Measurements from ENCODE around the gene SYT4.
"Not testable (repeated sequence)": the region's sequence is repeated elsewhere in the genome, so short reads cannot be mapped to it uniquely, and the experiment has no call there.

Gene SYT4, protein sequence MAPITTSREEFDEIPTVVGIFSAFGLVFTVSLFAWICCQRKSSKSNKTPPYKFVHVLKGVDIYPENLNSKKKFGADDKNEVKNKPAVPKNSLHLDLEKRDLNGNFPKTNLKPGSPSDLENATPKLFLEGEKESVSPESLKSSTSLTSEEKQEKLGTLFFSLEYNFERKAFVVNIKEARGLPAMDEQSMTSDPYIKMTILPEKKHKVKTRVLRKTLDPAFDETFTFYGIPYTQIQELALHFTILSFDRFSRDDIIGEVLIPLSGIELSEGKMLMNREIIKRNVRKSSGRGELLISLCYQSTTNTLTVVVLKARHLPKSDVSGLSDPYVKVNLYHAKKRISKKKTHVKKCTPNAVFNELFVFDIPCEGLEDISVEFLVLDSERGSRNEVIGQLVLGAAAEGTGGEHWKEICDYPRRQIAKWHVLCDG

DNA sequence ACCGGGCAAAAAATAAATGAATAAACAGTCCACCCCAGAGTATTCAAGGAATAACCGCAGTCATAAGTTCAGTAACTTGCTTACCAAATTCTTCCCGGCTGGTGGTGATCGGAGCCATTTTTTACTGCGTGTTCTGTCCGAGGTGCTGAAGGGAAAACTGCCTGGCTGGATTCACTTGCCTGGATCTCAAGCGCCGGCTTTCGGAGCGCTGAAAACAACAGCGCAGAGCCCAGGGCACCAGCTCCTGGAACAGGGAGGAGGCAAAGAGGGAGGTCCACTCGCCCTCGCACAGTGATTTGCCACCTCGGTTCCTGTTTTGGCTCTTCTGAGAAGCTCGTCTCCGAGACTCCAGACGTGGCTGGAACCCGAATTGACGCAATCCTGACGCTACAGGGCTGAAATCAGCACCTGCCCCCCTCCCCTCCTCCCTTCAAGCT, at the start of gene SYT4:
Gene SYT4, minus strand, starts transcription at position 327 of the 437 bp plus-strand sequence. Its CDS starts 209 bp downstream, at position 118.
- DNase-seq (ENCODE audit: low read depth in 2 of 2) = peak in 1 of 2 experiments; percentile 6

DNA sequence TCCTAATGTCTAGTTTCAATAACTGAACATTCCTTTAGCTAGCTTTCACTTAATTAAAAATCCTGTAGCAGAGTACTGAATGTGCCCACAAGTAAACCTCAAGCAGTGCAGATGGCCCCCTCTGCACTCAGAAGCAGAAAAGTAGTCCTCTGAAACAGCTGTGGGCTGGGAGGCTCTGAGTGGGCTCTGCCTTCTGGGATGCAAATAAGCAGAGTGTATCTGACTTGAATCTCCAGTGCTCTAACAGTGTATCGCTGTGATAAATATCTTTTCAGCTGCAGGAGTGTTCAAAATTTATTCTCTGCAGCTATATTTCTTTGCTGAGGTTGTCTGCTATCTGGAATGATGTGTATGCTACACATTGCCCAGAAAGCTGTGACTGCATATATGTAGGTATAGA, 44.8 kb upstream of the SYT4 start:
- no peak for DNase-seq (ENCODE audit: low read depth in 2 of 2)

DNA sequence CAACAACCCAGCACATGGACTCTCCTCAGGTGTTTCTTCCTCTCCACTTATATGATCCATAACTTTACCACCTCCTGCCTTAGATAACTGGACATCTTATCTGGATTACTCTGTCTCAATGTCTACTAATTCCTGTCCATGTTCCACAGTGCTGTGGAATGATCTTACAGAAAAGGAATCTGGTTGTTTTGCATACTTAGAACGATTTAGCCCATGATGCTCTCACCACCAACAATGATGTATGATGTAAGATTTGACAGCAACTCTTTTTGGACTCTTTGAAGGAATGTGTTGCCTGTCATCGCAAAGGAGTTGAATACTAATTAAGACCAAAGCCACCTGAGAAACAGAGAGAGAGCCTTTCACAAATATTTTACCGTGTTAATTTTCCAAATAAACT, 37.7 kb upstream of the SYT4 start:
- peak in 1 of 2 experiments; percentile 1 for DNase-seq (ENCODE audit: low read depth in 2 of 2)

DNA sequence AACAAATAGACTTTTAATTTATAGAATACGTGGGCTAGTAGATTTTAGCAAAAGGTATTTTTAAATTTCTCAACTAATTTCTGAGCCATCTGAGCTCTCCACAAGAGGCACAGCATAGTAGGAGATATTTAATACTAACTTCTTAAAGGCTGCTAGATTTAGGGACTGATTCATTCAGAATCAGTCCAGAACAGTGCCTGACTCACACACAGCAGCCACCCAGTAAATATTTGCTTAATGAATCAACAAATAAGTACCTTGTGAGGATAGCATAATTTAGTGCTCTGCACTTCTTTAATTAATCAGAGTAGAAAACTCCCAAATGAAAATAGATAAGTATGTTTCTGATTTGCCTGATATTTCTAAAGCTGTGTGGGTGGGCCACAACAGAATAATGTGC, 35.6 kb upstream of the SYT4 start:
- DNase-seq (ENCODE audit: low read depth in 2 of 2) = no peak

DNA sequence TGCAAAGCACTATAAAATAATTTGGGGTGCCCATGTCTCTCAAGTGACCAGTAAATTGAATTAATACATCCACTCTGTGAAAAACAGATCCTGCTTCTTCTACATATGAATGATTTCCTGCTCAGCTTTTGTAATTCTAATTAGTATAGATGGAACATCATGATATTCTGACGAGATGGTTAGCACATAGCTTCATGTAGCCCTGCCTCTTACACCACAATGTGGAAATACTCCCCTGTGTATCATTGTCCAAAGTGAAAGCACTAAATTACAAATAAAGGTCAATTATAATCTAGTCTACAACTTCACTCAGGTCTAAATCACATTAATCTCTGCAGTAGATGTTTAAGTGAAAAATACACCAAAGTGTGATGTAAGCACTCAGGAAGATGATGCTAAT, 32.9 kb upstream of the SYT4 start:
- DNase-seq (ENCODE audit: low read depth in 2 of 2) = no peak

DNA sequence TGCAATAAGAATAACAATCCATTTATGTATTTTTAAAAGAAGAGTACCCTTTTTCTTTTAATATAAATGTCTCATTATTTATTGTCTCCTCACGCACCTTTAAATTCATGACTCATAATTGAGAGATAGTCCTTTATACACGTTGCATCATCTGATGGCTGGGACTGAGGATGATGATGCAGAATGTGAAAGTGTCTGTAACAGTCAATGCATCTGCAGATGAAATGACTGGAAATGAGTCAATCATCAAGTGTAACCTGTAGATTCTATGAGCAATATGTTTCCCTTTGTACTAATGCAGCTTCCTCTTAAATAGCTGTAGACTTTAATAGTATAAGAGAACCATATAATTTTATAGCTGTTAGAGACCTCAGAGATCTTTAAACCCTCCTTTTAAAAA, 26.1 kb upstream of the SYT4 start:
- DNase-seq (ENCODE audit: low read depth in 2 of 2) = no peak

DNA sequence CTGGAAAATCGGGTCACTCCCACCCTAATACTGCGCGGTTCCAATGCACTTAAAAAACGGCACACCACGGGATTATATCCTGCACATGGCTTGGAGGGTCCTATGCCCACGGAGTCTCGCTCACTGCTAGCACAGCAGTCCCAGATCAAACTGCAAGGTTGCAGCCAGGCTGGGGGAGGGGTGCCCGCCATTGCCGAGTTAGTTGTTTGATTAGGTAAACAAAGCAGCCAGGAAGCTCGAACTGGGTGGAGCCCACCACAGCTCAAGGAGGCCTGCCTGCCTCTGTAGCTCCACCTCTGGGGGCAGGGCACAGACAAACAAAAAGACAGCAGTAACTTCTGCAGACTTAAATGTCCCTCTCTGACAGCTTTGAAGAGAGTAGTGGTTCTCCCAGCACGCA, 8.9 kb upstream of the SYT4 start:
- not testable (repeated sequence) for DNase-seq (ENCODE audit: low read depth in 2 of 2)

DNA sequence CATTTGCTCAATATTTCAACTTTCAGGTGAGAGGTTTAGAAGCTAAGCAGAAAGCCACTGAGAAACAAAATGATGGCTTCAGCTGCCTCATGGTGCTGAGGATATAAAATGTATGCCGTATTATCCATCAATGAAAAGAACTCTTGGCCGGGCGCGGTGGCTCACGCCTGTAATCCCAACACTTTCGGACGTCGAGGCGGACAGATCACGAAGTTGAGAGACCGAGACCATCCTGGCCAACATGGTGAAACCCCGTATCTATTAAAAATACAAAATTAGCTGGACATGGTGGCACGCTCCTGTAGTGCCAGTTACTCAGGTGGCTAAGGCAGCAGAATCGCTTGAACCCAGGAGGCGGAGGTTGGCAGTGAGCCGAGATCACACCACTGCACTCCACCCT, 6.0 kb upstream of the SYT4 start:
- no peak for DNase-seq (ENCODE audit: low read depth in 2 of 2)

DNA sequence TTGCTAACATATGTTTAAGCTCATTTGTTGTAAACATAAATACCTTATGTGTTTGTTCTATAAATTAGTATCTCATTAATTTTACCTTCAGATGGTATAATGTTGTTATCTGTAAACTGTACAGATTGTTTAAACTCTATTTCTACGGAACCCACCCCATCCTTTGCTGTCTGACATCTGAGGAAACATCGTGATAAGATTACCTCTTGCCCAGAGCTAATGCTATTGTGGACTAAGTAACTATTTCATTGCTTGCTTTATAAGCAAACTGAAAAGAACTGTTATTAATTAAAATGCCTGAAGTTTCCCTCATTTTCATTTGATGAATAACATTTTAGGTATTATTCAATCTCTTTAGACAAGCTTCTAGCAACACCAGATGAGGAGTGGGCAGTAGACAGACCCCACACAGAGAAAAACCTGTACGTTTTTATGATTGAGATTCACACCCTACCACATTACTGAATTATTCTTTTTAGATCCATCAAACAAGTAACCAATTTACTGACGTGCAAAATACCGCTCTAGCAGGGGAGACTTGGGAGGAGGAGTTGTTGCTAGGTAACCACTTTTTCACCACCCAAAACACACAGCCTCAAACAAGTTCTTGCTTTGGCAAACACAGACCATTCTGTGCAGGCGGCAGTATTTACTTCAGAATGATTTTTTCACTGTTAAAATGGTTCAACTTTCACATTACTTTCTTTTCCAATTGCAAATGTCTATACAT, 1.9 kb upstream of the SYT4 start:
- no peak for DNase-seq (ENCODE audit: low read depth in 2 of 2)

DNA sequence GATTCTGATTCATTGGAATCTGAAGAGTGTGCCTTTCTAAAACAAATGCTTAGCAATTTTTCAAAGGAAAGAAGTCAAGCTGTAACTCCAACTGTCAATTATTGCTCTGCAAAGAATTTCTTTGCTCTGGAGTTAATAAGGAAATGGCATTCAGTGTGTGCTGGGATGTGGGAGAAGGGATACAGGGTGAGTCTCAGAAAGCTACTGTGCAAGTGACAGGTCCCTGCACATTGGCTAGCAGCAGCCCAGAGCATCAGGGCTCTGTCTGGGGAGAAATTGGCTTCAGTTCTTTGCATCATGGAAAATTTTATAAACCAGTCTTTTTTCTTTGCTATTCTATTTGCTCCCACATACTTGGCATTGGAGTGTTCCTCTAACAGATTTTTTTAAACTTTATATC, 1.1 kb upstream of the SYT4 start:
- no peak for DNase-seq (ENCODE audit: low read depth in 2 of 2)

DNA sequence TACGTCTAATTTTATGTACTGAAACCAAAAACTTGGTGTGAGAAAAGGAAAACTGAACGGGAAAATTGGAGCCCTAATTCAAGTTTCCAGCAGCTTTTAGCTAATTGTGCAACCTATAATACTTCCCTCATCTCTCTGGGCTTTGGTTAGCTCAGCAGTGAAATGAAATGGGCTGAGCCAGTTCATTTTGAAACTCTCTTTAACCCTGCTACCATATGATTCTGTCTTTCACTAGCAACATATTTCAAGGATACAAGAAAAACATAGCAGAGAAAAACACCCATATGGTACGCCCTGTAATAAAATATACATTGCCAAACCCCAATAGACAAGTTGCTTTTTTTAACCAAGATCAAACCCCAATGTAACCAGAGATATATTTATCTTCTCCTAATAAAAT, 799 bp downstream of the SYT4 start:
- DNase-seq (ENCODE audit: low read depth in 2 of 2) = no peak

DNA sequence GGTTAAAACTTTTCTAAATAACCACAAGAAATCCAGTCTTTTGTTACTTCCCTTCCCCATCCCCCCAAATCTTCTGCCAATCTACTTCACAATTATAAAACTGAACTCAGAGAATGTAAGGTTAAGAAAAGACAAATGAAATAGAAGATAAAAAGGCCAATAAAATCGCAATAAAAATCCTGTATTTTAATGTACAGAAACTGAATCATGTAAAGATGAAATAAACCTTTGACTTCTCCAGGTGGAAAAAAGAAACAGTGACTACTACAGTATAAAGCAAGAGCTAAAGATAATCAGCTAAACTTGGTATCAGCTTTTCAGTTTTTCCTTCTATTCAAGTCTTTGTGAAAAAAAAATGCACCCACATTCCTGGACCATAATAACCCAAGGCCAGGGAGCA, 1.7 kb downstream of the SYT4 start:
- no peak for DNase-seq (ENCODE audit: low read depth in 2 of 2)

DNA sequence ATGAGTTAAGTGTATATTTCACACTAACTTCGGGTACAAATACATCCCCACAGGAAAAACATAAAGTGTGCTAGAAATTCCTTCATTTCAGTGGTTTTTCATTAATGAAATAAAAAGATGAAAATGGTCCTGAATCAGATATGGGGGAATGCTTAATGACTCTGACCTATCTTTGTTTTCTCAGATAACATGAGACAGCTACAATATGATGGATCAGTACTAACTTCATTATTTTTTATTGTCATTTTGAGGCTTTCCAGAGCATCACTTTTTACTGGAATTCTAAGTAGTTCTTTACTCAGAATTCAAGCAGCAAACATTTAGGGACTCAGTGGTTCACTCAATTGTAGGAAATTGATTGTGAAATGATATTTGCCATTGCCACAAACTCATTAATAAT, 2.8 kb downstream of the SYT4 start:
- DNase-seq (ENCODE audit: low read depth in 2 of 2) = no peak

DNA sequence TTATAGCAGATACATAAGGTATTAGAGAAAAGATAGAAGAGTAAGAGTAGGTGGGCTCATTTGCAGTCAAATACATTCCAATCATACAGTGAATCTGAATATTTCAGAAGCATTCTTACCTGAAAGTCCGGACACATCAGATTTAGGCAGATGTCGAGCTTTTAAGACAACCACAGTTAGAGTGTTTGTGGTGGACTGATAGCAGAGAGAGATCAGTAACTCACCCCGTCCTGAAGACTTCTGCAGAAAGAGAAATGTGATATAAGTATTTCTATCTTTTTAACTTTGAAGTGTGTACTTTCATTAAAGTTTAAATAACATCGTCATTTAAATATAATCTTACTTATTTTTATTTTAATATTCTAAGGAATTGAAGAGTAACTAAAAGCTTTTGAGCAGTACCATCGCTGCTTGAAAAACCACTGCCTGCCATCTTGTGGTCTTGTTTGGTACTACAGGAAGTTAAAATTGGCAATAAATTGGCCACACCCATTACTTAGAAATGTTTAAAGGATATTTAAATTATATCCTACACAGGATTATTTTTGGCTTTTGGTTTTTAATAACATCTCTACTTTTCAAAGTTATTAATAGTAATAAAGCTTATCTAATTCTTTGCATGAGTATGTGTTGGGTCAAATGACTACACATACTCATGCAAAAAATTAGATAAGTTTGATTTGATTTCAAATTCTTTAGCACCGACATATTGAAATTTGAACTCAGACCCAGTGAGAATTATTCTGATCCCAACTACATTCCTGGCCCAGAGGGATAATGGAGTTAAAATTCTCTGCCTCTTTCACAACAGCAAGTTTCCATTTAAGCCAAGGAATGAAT, 5.5 kb downstream of the SYT4 start:
- peak; percentile 3 to 5 for DNase-seq (ENCODE audit: low read depth in 2 of 2)

DNA sequence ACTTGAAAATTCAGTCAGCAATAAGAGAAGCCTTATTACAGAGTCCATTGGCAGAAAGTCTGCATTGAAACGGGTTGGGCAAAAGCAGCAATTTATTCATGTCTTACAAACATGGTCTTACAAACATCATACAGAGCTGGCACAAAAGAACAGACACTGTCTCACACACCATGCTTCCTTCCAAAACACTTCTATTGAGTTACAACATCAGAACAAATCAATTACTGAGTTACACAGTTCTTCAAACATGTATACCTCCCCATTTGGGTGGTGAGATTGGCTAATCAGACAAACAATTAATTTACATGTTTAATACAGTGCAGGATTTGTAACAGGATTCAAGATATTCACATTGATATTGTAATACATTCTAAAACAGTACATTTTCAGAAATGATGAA, 9.5 kb downstream of the SYT4 start:
- DNase-seq (ENCODE audit: low read depth in 2 of 2) = no peak

DNA sequence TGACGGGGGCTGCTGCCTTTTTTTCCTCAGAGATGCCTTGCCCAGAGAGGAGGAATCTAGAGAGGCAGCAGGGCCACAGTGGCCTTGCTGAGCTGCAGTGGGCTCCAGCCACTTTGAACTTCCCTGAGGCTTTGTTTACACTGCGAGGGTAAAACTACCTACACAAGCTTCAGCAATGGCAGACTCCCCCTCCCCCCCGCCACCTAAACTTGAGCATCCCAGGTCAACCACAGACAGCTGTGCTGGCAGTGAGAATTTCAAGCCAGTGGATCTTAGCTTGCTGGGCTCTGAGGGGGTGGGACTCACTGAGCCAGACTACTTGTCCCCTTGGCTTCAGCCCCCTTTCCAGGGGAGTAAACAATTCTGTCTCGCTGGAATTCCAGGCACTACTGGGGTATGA, 11.8 kb downstream of the SYT4 start:
- DNase-seq (ENCODE audit: low read depth in 2 of 2) = no peak

DNA sequence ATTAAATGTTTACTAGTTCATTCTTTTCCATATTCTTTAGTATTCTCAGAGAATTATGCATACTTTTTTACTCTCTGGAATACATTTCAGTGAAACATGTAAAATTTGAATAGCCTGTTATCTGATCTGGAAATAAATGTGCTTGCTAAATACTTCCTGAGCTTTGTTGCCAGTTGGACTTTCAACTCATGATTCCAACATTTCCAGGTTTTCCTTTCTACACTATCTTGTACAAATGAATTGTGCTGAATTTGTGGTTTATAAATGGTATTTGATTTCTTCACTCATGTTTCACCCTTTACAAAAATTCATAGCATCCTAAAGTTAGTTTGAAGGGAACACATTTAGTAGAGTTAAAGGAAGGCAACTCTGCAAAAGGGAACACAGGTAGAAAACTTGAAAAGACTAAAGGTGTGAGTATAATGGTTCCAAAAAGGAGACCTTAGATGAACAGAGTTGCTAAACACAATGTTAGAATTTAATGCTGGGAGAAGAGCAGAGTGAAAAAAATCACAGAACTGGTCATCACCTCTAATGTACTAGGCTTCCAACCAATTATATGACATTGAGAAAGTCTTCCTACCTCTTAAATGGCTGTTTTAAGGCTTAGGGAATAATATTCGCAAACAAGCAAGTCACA, 28.6 kb downstream of the SYT4 start:
- no peak for DNase-seq (ENCODE audit: low read depth in 2 of 2)

DNA sequence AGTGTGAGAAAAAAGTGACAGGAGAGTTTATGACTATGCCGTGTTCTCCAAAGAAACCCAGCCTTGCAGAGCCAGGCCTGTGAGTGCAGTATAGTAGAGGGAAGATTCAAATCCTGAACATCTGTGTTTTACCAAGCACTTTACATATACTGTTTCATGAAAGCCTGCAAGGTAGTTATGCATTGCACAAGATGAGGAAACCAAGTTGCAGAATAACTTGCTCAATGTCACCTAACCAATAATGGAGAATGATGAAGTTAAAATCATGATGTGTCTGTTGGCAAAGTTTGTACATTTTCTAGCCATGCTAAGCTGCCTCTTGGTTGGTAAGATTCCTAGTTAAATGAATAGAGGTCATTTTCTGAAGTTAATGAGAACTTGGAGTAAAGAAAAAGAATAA, 29.3 kb downstream of the SYT4 start:
- DNase-seq (ENCODE audit: low read depth in 2 of 2) = no peak

DNA sequence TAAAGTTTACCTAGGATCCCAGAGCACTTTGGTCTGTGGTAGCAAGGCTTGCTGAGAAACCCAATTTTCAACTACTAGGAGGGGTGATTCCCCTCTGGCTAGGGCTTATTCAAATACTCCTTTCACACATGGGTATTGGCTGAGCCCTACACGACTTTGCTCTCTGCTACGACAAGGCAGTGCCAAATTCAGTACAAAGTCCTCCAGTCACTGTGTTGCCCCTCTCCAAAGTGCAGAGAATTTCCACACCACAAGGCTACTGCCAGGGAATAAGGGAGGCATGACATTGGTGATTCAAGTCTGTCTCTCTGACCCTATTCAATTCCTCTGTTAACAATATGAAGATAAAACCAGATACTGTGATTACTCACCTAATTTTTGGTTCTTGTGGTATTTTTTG, 38.9 kb downstream of the SYT4 start:
- no peak for DNase-seq (ENCODE audit: low read depth in 2 of 2)

DNA sequence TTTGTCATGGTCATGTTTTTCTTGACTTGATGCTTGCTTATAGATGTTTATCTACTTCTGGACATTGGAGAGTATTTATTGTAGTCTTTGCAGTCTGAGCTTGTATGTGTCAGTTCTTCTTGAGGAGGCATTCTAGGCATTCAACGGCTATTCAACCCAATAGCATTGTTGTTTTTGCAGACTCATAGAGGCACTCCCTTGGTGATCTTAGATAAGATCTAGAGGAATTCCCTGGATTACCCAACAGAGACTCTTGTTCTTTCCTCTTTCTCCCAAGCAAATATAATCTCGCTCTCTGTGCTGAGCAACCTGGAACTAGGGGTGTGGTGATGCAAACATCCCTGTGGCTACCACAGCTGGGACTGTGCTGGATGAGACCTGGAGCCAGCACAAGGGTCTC, 40.4 kb downstream of the SYT4 start:
- no peak for DNase-seq (ENCODE audit: low read depth in 2 of 2)

DNA sequence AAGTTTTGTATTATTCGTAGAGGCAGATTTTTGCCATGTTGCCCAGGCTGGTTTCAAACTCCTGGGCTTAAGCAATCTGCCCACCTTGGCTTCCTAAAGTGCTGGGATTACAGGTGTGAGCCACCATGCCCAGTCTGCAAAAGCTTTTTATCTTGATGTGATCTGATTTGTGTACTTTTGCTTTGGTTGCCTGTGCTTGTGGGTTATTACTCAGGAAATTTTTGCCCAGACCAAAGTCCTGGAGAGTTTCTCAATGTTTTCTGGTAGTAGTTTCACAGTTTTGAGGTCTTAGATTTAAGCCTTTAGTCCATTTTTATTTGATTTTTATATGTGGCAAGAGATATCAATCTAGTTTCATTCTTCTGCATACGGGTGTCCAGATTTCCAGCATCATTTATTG, 42.4 kb downstream of the SYT4 start:
- no peak for DNase-seq (ENCODE audit: low read depth in 2 of 2)

DNA sequence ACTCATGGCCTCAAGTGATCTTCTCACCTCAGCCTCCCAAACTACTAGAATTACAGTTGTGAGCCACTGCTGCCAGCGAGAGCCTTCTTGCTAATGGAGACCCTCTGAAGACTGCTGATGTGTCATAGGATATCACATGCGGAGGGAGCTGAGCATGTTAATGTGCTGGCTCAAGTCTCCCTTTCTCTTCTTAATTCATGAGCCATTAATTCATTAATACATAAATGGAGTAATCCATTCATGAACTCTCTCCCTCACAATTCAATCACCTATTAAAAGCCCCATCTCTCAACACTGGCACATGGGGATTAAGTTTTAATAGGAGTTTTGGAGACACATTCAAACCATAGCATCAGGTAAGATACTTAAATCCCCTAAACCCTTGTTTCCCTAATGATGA, 54.8 kb downstream of the SYT4 start:
- no peak for DNase-seq (ENCODE audit: low read depth in 2 of 2)

All from fibroblast of skin of left biceps (primary cell).